Epithelial cell of esophagus (primary cell): ENCODE data around the gene SMIM26.

Experiments
- DNase-seq: peaks from one replicate; pipeline ENCODE4 v3.0.0; 2010; ENCODE audit warnings: low read depth
- H3K4me3 ChIP-seq: 2 replicates; pipeline ENCODE4 v1.5.1; 2011; ENCODE audit warnings: mild to moderate bottlenecking, low read length, control low read depth
- TF ChIP-seq, protein P1 (sequence below): IDR thresholded peaks from 2 replicates; pipeline ENCODE4 v1.5.1; 2011; ENCODE audit warnings: low read depth, mild to moderate bottlenecking, low read length, control low read depth, inconsistent platforms; ENCODE audit not compliant: insufficient read depth; ENCODE audit errors: missing control alignments

The SMIM26 gene

DNA sequence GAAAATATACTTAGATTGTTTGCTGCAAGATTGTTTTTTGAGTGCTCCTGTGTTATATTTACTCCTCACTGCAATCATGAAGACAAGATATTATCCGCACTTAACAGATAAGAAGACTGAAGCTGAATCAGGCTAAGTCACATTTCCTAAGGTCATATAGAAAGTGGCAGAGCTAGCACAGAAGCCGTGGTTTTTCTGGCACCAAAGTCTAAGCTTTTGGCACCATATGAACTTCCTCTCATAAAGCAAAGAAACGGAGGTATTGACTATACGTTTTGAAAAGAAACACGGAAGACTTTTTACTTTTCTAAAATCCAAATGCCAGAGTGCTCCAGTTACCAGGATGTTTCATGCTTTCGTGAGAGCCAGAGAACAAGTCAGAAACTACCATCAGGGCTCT lies 11.3 kb downstream of the SMIM26 start:
- DNase-seq = no peak
- TF ChIP-seq, protein P1, sequence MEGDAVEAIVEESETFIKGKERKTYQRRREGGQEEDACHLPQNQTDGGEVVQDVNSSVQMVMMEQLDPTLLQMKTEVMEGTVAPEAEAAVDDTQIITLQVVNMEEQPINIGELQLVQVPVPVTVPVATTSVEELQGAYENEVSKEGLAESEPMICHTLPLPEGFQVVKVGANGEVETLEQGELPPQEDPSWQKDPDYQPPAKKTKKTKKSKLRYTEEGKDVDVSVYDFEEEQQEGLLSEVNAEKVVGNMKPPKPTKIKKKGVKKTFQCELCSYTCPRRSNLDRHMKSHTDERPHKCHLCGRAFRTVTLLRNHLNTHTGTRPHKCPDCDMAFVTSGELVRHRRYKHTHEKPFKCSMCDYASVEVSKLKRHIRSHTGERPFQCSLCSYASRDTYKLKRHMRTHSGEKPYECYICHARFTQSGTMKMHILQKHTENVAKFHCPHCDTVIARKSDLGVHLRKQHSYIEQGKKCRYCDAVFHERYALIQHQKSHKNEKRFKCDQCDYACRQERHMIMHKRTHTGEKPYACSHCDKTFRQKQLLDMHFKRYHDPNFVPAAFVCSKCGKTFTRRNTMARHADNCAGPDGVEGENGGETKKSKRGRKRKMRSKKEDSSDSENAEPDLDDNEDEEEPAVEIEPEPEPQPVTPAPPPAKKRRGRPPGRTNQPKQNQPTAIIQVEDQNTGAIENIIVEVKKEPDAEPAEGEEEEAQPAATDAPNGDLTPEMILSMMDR = no peak
- H3K4me3 ChIP-seq = no peak overlapping the region

DNA sequence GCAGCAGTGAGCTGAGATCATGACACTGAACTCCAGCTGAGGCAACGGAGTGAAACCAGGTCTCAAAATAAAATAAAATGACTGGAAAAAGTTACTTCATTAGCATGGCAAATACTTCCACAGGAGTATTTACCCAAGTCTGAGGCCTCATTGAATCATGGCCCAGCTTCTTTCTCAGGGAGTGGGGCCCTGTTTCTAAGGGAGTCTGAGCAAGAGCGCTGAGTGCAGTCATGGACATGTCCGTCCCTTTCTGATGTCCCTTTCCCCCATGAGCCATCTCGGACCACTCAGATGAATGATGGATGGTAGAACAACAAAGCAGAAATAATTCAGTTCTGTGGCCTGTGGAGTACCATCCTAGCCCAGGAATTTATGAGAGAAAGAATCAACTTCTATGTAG lies 12.8 kb downstream of the SMIM26 start:
- TF ChIP-seq, protein P1 = no peak

GRCh38 chr20:18585134-18585533 lies 17.9 kb downstream of the SMIM26 start:
- DNase-seq = peak; percentile 74
- no peak overlapping the region for H3K4me3 ChIP-seq
- TF ChIP-seq, protein P1 = no peak

More for the DNA sequence above, 12.8 kb downstream of the SMIM26 start:
- DNase-seq = no peak
- H3K4me3 ChIP-seq = no peak overlapping the region

GRCh38 chr20:18587665-18588573 lies 20.7 kb downstream of the SMIM26 start, which contains the start of gene DTD1:
TSS of gene DTD1 (plus strand) at chr20:18588054. CDS start at chr20:18588073, 19 bp downstream.
- peak; percentile 87 for DNase-seq
- H3K4me3 ChIP-seq = peak within 1 kb of the TSS; percentile 61
- TF ChIP-seq, protein P1 = peak; percentile 37

DNA sequence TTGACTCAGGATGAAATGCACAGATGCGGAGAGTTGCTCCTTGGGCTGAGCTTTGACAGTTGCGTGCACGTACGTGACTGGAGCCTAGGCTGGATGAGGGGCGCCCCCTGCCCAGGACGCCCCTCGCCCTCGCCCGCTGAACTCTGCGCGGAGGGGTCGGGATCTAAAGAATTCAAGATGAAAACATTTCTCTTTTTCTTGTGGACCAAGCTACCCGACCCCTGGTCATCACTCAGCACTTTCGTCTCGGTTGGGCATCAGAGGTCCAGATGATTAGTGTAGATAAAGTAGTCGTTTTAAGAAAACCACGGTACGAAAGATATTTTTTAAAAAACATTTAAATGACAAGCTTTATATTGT lies 21.3 kb downstream of the SMIM26 start:
- TF ChIP-seq, protein P1 = no peak
- no peak for DNase-seq
- H3K4me3 ChIP-seq = peak overlapping the region; percentile 61

- no peak for DNase-seq
- TF ChIP-seq, protein P1 = no peak
- no peak overlapping the region for H3K4me3 ChIP-seq
Observed at GRCh38 chr20:18589941-18590674, 22.9 kb downstream of the SMIM26 start.
